NK-92 treated with Interleukin-12 subunit alpha and Interleukin-12 subunit beta, amount 100 ng/mL, for 24 hours (cell line): ENCODE measurements around the gene EFCAB11.
"Not testable (repeated sequence)": the region's sequence is repeated elsewhere in the genome, so short reads cannot be mapped to it uniquely, and the experiment has no call there.

Experiments used
- DNase-seq: peaks from one replicate; lab custom pipeline; 2025; lab: John Stamatoyannopoulos, UW

Gene EFCAB11

DNA sequence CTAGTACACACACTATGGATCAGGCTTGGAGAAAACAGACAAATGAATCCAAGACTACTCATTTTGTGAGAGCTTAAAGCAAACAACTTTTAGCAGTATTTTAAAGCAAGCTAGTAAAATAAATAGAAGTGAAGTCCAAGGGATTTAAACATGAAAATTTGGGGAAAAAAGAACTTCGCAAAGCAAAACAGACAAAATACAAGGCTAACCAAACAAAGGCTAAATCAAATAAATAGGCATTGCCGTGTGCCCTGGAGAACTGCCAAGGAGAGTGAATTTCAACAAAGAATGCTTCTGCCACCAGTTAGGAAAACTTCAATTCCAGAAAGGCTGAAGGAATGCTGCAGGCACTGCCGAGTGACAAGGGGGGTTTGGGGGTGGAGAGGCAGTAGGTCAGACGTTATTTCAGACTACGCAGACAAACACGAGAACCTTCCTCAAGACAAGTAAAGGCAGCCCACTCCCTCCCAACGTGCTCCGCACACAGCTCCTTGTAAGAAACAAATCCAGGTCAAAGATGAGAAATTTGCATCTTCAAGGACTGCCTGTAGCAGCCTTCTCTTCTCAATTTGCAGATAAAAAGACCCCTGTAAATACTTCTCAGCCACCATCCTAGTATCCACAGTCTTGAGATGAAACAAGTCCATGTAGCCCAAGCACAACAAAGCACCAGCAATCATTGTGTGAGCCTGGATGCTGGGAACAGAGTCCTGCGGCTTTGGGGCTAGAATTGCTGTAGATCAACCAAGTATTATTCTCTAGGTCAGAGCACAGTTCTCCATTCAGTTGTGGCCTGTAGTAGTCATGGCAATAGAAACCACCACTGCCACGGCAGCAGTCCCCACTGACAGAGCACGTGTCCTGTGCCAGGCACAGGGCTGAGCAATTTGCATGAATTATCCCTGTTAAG is 43.3 kb downstream of the EFCAB11 start:
- no peak for DNase-seq

DNA sequence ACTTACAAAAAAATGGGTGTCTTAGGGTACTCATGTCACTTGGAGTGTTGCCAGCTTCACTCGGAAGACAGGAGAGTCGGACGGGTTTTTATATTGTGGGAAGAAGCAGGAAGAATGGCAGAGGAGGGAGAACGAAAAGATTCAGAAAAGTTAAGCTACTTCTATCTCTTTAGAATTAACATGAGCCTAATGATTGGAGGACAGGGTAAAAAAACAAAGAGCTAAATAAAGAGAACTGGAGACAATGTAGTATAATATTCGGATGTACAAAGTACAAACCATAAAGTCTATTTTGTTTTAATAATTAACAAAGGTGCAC is 43.9 kb downstream of the EFCAB11 start:
- no peak for DNase-seq

DNA sequence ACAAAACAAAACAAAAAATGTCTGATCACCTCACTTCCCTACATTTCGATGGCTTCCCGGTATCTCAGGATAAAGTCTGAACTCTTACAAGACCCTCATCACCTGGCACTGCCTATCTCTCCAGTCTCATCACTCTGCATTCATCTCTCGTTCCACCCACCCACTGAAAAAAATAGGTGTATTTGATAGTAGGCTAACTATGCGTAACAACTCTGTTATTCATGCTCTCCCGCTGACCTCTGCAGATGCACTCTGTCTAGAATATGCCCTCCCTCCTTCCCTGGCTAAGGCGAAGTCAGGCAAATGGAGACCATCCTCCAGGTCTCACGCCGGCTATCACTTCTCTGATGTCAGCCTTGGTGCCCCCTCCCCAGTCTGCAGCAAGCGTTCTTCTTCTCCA is 44.9 kb downstream of the EFCAB11 start:
- DNase-seq, result no peak

DNA sequence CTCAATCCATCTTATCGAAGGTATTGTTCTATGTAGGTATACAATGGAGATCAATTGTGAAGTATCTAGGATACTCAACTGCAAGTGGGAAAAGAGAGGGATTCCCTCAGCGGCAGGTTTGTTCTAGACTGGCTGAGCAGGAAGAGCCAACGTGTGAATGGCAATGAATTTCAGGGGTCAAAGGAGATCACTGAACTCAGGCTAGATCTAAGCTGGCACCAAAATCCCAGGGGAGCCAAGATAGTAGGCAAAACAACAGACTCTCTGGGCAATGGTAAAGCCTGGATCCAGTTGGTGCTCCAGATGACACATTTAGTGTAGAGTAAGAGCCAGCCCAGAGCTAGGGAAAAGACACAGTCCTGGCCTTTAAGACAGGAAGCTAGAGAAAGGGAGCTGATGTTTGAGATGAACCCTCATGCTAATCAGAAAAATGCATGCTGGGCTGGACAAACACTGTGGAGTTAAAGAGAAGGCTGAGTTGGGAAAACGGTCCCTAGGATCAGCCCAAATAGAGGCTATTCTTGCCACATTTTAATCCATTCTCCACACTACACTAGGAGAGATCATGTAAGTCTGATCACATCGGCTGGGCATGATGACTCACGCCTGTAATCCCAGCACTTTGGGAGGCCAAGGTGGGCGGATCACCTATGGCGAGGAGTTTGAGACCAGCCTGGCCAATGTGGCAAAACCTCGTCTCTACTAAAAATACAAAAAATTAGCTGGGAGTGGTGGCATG is 45.6 kb downstream of the EFCAB11 start:
- DNase-seq, result no peak

DNA sequence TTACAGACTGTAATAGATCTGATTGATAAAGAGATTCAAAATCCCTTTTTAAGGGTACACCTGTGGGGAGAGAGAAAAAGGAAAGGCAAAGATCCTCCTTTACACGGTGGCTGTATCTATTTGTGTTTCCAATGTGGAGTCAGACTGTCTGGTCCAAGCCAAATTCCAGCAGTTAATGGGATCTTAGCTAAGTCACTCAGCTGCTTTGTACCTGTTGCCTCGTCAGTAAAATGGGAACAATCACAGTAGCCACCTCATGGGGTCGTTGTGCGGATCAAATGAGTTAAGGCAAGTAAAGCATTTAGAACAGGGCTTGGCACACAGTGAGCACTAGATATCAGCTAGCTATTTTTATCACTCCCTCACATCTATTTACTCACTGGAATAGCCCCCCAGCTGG is 46.9 kb downstream of the EFCAB11 start:
- DNase-seq, result no peak

DNA sequence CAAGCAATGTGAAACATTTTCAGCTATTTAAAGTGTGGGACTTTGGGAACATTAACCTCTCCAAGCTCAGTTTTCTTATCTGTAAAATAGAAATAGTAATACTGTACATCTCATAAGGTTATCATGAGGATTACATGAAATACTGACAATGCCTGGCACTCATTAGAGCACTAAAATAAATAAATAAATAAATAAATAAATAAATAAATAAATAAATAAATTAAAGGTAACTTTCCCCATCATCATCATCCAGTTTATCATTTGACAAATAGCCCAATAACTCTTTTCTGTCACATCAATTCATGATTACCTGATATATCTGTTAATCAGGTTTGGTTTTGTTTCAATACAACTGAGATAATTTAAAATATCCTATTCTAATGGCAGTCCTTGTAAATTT is 48.5 kb downstream of the EFCAB11 start:
- no peak for DNase-seq

DNA sequence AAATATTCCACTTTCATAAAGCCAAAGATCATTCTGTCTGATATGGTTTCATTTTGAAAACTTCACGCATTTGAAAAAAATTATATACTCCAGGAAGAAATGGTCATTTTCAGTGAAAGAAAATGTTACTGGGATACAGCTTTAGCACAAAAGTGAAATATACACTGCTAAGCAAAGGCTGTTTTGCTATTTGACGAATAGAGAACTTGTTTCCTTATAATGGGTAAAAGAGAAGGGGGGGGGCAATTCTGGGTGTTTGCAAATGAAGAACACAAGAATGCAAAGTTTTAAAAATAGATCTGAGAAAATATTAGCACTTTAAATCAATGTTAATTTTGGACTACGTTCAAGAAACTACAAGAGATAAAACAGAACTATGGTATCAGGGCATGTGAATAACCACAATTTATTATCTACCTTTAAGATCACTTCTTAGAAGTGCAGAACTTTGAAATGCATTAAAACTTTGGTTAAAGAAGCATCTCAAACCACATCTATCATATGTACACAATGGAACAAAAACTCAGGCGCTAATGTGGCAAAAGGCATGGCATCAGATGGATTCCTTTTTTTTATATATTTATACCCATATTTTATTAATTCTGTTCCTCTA is 51.1 kb downstream of the EFCAB11 start:
- DNase-seq, result no peak

DNA sequence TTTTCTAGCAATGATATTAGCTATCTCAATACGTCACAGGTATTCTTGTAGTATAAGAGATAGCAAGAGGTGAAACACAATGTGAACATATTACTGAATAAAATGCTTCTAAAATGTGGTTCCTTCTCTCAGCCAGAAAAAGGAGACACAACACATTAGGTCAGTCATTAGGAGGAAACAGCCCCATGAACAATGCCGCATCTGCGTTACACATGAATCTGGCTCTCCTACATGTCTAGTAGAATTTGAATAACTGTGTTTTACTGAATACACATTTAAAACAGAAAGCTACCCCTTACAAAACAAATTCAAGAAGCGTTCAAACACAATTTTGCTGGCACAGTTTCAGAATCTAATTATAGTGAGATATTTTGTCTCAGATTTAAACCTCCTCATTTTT is 51.6 kb downstream of the EFCAB11 start:
- DNase-seq, result no peak

DNA sequence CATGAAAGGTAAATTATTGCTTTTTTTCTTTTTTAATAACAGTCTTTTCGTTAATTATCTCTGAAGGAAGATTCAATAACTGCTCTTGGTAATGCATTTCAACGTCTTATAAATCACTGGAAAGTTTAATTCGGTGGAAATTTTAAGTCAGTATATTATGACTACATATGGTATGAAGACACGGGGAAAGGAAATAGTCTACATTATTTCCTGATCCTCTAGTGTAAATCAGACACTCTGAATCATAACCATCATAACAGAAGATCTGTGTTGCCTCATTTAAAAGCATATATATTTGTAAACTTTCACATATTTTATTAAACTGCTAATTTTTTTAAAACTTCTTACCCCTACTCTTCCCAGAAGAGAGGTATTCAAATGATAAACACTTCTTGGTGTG is 53.7 kb downstream of the EFCAB11 start:
- DNase-seq, result no peak

DNA sequence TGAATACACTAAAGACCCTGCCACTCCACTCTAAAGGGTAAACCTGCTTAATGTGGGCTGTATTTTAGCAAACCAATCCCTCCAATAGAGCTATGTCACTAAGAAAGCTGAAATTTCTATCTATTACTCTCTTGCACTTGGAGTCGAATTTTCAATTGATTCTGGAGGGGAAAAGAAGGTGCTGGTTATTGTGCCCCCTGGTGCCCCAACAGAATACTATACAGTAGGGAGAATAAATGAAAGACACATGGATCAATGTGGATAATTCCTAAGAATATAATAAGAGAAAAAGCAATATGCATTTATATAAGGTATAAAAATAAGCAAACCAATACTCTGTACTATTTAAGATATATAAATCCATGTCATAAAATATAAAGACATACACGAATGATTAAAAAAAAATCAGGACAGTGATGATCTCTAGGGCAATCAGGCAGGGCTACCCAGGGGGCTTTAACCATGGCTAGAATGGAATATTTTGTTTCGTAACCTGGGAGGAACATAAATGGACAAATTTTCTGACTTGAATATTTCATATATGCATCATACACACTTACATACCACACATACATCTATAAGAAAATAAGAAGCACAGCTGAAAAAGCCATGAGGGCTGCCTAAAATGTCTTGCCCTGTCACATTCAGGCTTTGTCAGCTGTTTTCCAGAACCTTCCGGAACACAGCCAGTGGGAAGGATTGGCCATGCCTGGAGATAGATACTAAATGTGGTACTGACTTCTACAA is 54.4 kb downstream of the EFCAB11 start:
- no peak for DNase-seq

DNA sequence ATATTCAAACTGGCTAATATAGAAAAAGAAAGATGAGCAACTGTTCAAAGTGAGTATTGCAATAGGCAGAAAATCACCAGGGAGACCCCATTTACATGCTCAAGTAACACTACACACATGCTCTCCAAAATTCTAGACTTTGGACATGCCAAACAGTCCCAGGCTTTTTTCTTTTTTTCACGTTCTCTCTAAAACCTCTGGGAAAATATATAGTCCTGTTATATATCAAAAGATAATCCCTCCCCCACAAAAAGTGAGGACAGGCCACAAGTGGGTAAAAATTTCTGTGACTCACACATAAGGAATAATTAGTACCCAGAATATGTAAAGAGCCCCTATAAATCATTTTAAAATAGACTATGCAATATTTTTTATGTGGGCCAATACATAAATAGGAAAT is 55.2 kb downstream of the EFCAB11 start:
- no peak for DNase-seq

DNA sequence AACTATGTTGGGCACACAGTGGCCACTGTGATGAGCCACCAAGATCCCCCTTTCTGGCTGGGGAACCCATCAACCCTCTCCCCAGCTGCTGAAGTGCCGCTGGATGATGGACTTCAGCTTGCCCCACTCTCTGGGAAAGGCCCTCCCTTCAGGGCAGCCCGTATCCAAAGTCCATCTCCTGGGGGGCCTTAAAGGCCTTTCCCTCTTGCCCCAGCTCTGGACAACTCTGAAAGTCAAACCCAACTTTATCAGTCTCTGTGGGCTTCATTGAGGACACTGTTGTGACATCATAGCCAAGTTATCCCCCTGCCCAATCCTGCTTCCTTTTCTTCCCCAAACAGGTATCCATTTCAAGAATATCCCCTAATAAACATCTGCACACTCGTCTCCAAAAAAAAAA is 61.1 kb downstream of the EFCAB11 start:
- not testable (repeated sequence) for DNase-seq

DNA sequence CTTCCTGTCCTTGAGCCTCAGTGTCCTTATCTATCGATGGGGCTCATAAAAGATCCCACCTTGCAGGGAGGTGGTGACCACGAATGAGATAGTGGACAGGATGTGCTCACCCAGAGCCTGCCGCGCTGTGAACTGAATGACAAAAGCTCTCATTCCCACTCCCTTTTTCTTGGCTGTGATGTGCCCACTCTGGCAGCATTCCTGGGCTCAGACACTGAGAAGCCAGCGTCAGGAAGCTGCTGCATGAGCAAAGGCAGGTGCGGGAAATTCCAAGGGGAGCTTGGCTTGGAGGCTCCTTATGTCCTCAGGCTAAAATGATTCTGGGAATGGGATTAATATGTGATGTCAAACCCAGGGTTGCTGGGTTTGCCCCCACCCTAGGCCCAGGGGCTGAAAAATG is 61.6 kb downstream of the EFCAB11 start:
- DNase-seq, result no peak

DNA sequence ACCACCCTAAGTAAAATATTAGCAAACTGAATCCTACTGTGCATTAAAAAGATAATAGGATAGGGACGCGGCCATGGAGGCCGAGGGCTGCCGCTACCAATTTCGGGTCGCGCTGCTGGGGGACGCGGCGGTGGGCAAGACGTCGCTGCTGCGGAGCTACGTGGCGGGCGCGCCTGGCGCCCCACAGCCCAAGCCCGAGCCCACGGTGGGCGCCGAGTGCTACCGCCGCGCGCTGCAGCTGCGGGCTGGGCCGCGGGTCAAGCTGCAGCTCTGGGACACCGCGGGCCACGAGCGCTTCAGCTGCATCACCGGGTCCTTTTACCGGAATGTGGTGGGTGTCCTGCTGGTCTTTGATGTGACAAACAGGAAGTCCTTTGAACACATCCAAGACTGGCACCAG is 62.8 kb downstream of the EFCAB11 start:
- DNase-seq, result not testable (repeated sequence)

DNA sequence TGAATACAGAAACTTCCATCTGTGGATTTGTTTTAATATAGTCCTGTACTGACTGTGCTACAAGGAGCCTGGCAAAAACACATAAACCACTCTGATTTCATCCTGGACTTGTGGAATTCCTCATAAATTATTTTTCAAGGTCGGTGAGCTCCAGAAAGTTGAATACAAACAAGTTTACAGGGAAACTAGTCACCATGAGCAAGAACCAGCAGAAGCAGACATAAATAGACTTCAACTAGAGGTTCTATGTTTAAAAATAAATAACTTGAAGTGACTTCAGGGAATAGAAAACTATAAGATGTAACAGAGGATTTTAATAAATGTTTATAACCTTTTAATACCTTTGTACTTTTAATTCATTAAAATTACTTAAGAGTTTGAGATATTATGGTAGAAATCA is 63.5 kb downstream of the EFCAB11 start:
- DNase-seq, result no peak

DNA sequence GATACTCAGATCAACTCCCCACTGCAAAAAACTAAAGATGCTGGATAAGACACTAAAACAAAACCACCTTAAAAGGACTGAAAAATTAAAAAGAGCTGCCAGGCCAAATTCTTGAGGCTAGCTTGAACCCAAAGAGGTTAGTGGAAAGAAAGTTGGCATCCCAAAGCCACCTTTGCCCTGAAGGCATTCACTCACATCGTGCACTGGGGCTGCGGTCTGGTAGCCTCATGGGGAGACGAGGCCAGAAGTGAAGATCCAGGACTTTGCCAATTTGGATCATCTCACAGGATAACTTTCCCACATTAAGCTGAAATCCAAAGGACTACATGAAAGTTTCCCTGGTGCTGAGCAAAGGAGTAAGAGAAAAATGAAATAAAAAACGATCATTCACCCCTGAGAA is 63.9 kb downstream of the EFCAB11 start:
- DNase-seq, result no peak

DNA sequence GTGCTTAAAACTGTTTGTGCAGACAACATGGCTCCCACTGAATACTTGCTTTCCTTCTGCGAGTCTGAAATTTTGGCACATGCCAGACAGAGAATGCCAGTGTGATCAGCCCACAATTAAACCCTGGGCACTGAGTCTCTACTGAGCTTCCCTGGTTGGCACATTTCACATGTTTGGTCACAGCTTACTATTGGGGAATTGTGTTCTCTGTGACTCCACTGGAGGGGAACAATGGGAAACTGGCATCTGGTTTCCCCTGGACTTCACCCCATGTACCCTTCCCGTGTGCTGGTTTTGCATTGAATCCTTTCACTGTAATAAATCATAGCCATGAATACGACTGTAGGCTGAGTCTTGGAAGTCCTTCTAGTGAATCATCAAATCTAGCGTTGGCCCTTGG is 64.9 kb downstream of the EFCAB11 start:
- DNase-seq, result no peak

DNA sequence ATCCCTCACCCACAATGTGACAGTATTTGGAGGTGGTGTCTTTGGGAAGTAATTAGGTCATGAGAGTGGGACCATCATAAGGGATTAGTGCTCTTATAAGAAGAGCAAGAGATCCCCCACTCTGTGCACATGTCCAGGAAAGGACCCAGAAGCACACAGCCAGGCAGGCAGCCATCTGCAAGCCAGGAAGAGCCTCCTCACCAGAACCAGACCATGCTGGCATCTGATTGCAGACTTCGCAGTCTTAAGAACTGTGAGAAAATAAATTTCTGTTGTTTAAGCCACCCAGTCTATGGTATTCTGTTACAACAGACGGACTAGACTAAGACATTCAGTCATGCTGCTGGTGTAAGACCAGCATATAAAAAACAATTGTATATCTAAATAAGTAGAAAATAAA is 69.8 kb downstream of the EFCAB11 start:
- DNase-seq, result no peak

DNA sequence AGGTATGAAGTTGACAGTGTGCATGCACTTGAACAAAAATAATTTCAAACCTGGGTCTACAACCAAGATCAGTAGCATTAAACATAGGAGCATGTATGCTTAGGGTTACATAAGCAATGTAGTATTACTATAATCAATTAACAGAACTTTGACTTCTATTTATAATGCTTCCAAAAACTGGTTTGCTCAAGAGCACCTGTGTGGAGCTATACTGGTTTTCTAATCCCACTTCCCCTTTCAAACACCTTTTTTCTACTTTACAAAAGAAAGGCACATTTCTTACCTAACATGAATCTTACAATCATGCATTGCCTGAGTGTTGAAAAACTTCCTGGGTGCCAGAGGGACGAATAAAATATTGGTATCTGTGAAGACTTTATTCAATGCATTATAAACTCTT is 72.7 kb downstream of the EFCAB11 start:
- no peak for DNase-seq

DNA sequence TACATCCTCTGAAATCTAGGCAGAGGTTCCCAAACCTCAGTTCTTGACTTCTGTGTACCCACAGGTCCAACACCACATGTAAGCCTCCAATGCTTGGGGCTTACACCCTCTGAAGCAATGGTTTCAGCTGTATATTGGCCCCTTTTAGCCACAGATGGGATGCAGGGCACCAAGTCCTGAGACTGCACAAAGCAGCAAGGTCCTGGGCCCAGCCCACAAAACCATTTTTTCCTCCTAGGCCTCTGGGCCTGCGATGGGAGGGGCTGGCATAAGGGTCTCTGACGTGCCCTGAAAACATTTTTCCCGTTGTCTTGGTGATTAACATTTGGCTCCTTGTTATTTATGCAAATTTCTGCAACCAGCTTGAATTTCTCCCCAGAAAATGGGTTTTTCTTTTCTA is 80.4 kb downstream of the EFCAB11 start:
- DNase-seq, result not testable (repeated sequence)

DNA sequence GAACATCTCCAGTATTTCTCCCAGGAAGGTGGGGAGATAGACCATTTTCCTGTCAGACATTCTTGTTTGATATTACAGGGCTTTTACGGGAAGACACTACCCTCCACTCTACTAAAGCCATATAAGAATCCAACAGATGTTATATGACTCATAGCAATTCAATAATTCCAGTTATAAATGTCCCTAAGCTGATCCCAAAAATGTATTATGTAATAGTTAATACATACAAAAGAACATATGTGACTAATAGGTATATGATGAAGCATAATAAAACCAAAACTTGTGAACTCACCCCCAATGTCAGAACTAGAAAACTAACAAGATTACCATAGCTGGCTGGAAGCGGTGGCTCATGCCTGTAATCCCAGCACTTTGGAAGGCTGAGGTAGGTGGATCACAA is 84.2 kb downstream of the EFCAB11 start:
- DNase-seq, result no peak

DNA sequence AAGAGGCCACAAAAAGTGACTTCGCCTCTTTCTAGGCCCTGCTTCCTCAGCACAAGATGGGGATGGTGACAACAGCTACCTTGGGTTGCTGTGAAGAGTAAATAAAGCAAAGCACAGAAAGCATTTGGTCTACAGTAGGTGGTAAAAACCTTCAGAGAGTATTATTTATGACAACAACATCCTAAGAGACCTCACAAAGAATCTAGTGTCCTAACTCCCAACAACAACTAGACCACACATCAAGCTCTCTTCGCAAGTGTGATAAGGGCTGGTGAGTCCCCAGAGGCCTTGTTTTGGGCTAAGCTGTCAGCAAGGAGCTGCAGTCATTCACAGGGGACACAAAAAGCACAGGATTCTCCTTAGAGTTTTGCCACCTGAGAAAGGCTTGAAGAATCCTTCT is 84.9 kb downstream of the EFCAB11 start:
- no peak for DNase-seq

DNA sequence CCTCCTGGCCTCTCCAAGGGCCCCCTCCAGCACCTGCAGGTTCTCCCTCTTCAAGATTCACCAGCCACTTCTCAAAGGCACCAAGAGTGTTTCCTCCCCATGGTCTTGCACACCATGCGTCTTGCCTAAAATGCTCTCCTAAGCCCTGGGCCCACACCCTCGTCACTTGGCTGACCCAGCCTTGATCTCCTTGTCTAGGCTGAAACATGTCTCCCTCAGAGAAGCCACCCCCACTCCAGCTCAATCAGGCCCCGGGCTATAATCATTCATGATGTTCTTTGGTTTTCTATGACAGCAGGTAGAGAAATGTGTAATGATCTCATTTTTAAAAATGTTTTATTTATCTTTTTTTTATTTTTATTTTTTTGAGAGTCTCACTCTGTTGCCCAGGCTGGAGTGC is 88.1 kb downstream of the EFCAB11 start:
- no peak for DNase-seq
